K562 (cell line): Measurements from ENCODE around the gene SLC37A2.

Experiments used
- ATF1 ChIP-seq, 2 experiments: fragments of 450-650 bp in 1 of 2; IDR thresholded peaks; 2 replicates each; pipeline ENCODE4 v1.6.1; 2016; ENCODE audit warnings: missing compliant biosample characterization in 1 of 2, missing genetic modification characterization in 1 of 2
- ERF ChIP-seq: fragments of 450-650 bp; formaldehyde crosslinking; IDR thresholded peaks from 2 replicates; pipeline ENCODE4 v1.4.0; 2020; ENCODE audit warnings: mild to moderate bottlenecking, mixed read lengths
- IRF2 ChIP-seq: sonication (generic); formaldehyde crosslinking; IDR thresholded peaks from 2 replicates; pipeline ENCODE4 v1.8.1; 2022; ENCODE audit warnings: mild to moderate bottlenecking, missing genetic modification reagents
- NCOA1 ChIP-seq: fragments of 450-650 bp; IDR thresholded peaks from 2 replicates; pipeline ENCODE4 v1.6.1; 2016; ENCODE audit warnings: low read depth
- POLR2AphosphoS5 ChIP-seq: IDR thresholded peaks from 2 replicates; pipeline ENCODE4 v1.6.1; 2011; ENCODE audit warnings: mild to moderate bottlenecking, low read depth, low read length, moderate library complexity; ENCODE audit not compliant: control insufficient read depth, insufficient read depth
- ZNF584 ChIP-seq: fragments of 200-800 bp; sonication (Bioruptor generic); IDR thresholded peaks from 2 replicates; pipeline ENCODE4 v1.6.1; 2016; ENCODE audit warnings: low read depth, mild to moderate bottlenecking, missing genetic modification characterization, missing compliant biosample characterization
- TF ChIP-seq, protein P1 (sequence below): sonication (generic); formaldehyde crosslinking; IDR thresholded peaks from 2 replicates; pipeline ENCODE4 v1.5.0; 2020; ENCODE audit warnings: missing genetic modification reagents

DNA sequence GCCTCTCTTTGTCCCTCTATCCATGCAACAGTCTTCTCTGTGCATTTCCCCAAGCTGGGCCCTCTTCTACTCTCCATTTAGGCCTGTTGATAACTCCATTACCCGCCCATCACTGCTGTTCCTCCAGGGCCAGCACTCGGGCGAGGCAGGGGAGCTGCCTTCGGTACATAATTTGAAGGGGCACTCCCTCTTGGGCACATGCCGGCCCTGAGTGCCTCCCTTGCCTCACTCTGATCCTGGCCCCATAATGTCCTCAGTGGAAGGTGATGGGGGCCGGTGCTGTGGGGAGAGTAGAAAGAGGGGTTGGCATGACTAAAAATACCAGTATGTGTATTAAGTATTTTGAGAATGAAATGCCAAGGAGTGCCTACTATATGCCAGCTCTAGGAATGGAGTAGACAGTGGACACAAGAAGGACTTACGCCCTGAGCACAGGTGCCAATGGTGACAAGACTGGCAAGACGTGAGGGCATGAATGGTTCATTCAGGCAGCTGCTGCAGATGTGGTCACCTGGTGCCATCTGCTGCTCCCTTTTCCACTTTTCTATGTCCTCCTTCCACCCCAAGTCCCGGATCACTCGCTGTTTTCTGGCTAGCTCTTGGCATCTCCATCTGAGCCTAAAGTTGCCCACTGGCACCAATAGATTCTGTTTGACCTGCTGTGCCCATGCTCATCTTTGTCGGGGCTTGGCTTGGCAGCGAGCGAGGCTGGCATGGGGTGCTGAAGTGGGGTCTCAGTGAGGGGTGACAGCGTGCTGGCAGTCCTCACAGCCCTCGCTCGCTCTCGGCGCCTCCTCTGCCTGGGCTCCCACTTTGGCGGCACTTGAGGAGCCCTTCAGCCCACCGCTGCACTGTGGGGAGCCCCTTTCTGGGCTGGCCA lies 25.7 kb downstream of the SLC37A2 start:
- TF ChIP-seq, protein P1, sequence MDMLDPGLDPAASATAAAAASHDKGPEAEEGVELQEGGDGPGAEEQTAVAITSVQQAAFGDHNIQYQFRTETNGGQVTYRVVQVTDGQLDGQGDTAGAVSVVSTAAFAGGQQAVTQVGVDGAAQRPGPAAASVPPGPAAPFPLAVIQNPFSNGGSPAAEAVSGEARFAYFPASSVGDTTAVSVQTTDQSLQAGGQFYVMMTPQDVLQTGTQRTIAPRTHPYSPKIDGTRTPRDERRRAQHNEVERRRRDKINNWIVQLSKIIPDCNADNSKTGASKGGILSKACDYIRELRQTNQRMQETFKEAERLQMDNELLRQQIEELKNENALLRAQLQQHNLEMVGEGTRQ (CRISPR knock-in tag) = no peak
- TF ChIP-seq ERF (CRISPR knock-in tag) = no peak
- no peak for TF ChIP-seq ATF1 (CRISPR knock-in tag; IDR thresholded peaks at IDR 0.05)
- no peak for TF ChIP-seq ATF1 (tag; IDR thresholded peaks at IDR 0.05)
- no peak for TF ChIP-seq POLR2AphosphoS5
- no peak for TF ChIP-seq NCOA1
- TF ChIP-seq IRF2 (CRISPR knock-in tag) = no peak
- TF ChIP-seq ZNF584 = no peak
